CD4-positive, alpha-beta T cell treated with Interleukin-4 for 1 hour (primary cell): ENCODE results near the gene RPL10A.

Source experiments
- DNase-seq, 2 donors: peaks; one replicate each; pipeline ENCODE4 v3.0.0-alpha.2; 2020 to 2022

The RPL10A gene

DNA sequence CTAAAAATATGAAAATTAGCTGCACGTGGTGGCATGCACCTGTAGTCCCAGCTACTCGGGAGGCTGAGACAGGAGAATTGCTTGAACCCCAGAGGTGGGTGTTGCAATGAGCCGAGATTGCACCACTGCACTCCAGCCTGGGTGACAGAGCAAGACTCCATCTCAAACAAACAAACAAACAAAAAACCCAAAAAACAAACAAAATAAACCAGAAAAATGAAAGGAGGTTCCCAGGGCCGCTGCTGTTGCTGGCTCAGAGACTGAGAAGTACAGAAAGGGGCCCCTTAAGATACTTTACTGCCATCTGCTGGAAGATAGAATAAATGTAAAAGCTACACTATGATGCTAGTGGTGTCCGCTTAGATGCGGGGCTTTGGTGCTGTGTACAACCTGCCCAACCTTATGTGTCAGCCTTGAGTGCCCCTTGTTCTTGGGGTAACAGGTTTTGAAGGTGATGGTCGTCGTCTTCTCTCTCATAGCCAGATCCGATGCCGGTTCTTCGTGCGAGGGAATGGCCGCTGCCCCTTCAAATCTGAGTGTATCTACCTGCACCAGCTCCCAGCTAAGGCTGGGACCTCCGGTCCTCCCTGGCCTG, 18.8 kb upstream of the RPL10A start:
- DNase-seq: peak; percentile 39 to 85

DNA sequence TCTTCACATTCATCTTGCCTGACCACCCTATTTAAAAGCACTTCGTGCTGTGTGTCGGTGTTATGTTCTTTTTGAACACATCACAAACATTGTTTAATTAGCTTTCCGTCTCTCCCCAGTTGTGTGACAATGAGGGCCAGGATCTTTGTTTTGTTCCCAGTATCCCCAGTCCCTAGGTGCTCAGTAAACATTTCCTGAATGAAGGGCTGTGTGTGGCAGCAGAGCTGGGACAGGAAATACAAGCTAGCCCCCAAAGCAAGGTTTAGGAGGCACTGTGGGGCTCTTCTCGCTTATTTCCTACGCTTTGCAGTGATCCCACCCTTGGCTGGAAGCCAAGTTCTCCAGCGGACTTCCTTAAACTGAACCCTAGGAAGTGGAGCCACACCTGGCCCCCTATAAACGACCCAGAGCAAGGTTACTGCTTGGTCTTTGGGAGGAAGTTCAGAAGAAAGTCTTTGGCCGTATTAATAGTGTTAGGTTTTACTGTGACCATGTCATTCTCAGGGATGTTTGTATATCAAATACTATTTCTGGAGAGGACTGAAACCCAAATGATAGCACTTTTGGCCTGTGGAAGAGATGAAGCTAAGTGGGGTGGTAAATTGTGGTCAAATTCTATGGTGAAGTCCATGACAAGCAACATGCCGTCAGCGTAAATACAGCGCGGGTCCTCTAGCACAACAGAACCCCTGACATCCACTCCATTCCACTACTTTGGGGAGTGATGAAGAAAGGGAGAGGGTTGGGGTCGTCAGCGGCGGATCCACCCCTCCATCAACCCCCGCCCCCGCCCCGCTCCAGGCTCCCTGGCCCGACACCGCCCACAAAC, 16.6 kb upstream of the RPL10A start:
- DNase-seq: no peak

DNA sequence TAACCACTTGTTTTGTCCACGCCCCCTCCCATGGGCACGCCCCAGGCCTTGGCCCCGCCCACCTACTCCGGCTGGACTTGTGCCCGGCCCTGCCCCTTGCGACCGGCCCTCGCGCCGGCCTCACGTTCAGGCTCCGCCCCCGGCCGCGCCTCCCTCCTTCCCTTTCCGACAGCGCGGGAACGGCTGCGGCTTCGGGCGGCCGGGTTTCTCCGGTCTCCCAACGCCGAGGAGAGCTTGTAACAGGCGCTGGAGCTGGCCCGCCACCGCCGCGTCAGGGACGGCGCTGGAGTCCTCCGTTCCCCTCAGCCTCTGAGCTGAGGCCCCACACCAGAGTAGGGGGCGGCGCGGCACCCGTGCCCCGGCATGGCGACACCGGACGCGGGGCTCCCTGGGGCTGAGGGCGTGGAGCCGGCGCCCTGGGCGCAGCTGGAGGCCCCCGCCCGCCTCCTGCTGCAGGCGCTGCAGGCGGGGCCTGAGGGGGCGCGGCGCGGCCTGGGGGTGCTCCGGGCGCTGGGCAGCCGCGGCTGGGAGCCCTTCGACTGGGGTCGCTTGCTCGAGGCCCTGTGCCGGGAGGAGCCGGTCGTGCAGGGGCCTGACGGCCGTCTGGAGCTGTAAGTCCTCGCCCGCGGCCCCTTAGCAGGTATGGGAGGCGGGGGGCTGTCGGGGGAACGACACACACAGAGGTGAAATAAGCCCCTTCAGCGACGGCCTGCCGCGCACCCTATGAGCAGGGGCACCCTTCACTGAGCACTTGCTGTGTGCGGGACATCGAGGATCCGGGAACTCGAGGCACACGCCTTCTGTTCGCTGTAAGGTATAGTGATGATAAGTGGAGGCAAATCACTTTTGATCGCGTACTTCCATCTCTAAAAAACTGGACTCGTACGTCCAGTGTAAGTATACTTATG, 15.8 kb upstream of the RPL10A start, which contains the start of gene FANCE:
Gene FANCE, plus strand, starts transcription at position 156 of the 908 bp plus-strand sequence. Its CDS starts 208 bp downstream, at position 364.
- DNase-seq: peak; percentile 92 to 95

DNA sequence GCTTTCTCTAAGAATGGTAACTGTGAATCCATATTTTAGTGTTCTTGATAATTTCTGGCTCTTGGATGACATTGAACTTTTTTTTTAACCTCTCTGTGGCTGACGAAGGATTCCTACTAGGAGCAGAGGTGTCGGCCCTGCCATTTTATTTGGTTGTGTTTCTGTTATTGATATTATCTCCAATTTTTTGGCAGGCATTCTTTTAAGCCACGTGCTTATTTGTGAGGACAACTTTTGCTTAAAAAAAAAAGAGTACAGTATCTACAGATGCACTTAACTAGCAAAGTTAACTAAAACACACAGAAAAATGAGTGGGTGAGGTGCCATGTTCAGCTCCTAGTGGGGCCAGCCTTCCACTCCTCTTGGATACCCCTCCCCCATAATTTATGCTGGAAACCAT, 15.0 kb upstream of the RPL10A start:
- no peak for DNase-seq

DNA sequence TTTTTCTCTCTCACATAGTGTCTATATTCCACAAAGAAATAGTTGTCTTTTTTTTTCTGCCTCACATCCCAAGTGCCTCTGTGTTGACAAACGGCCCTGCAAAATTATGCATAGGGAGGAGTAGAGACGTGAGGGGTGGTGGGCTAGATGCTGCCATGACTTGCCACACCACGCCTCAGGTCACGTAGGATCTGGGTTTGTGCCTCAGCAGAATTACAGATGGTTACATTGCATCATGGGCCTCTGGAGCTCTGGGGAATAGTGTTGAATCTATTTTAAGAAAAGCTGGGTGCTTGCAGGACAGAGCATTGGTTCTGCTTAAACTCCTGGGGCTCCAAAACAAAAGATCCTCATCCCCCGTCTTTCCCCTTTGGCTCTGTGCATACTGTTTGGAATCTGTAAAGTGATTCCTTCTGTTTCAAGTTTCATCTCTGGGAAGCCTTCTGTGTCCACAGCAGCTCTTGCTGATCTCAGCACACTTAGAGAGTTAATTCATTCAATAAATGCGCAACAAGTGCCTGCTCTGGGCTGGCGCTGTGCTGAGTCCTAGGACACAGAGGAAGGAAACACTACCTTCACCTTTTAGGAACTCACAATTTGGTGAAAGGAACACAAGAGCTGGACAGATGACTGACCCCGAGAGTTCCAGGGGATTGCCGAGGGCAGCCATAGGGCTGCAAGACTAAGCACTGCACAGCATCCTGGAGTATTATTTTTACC, 13.7 kb upstream of the RPL10A start:
- DNase-seq: no peak

DNA sequence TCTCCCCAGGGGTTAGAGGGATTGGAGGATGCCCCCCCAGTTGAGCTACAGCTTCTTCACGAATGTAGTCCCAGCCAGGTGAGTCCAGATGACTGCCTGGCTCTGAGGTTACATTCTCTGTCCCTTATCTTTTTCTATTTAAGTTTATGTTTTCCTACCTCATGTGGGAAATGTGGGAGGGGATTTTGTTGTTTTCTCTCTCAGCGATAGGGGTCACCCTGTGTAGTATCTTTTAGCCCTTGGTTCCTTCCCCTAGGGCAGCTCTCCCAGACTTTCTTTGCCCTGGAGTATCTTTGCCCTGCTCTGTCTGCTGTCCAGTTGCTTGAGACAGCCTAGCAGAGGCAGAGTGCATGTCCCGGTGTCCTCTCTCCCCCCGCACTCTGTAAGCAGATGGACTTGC, 10.3 kb upstream of the RPL10A start:
- DNase-seq: no peak

DNA sequence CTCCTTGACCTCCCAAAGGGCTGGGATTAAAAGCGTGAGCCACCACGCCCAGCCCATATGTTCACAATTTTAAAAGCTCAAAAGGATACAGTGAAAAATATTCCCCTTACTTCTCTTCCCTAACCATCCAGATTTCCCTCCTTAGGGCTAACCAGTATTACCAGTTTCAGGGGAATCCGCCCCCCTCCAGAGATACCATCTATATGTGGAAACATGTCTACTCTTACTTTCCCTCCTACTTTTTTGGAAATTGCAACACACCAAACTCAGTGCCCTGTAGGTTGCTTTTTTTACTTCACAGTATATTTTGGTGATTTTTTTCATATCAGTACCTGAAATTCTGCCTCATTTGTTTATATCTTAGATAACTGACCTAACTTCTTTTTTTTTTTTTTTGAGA, 6.9 kb upstream of the RPL10A start:
- DNase-seq: no peak

DNA sequence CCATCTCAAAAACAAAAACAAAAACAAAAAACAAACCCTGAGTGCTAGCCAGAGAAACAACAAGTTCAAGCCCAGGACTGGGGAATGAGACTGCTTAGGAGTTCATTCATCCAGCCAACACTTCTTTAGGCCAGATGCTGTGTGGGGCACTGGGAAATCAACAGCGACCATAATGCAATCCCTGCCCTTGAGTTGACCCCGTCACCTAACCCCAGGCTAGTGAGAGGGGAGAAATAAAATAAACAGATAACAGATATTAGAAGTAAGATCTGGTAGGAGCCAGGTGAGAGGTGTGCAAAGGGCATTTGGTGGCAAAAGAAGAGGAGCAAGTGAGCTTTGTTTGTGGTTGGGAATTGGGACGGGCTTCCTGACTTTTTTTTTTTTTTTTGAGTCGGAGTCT, 4.9 kb upstream of the RPL10A start:
- no peak for DNase-seq

DNA sequence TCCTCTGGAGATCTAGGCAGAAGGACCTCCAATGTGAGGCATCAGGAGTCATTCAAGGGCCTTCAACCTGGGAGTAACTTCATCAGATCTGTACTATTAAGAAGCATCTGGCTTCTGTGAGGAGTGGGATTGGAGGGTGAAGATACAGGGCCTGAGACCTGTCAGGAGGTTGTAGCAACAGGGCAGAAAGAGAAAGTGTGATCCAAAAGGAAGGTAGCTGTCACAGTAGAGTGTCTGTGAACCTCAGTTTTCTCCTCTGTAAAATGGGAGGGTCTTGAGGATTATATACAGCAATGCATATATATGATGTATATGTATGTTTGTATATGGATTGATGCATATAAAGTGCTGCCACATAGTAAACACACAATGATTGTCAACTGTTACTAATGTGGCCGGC, 2.6 kb upstream of the RPL10A start:
- no peak for DNase-seq

DNA sequence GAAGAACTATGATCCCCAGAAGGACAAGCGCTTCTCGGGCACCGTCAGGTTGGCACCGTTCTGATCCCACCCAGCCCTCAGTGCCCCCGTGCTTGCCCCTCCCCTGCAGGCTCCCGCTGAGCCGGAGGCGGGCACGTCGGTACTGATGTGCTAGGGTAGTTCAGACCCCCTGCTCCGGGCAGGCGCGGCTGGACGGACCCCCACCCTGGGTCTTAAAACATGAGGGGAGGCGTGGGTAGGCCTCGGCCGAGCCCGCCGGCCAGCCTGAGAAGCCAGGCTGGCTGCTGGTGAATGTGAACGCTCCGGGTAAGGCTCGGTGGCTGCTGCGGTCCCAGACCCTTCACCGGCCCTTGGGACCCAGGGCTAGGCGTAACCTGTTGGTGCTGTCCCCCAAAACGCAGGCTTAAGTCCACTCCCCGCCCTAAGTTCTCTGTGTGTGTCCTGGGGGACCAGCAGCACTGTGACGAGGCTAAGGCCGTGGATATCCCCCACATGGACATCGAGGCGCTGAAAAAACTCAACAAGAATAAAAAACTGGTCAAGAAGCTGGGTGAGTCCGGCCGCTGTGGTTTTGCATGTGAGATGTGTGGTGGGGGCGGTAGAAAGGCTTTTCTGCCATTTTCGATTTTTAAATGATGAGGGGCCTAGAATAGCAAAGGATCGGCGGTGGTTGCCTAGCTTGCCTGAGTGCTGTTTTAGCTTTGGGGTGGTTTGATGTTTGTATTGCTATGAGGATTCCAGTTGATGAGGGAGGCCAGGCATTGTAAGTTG, 964 bp downstream of the RPL10A start:
- no peak for DNase-seq

DNA sequence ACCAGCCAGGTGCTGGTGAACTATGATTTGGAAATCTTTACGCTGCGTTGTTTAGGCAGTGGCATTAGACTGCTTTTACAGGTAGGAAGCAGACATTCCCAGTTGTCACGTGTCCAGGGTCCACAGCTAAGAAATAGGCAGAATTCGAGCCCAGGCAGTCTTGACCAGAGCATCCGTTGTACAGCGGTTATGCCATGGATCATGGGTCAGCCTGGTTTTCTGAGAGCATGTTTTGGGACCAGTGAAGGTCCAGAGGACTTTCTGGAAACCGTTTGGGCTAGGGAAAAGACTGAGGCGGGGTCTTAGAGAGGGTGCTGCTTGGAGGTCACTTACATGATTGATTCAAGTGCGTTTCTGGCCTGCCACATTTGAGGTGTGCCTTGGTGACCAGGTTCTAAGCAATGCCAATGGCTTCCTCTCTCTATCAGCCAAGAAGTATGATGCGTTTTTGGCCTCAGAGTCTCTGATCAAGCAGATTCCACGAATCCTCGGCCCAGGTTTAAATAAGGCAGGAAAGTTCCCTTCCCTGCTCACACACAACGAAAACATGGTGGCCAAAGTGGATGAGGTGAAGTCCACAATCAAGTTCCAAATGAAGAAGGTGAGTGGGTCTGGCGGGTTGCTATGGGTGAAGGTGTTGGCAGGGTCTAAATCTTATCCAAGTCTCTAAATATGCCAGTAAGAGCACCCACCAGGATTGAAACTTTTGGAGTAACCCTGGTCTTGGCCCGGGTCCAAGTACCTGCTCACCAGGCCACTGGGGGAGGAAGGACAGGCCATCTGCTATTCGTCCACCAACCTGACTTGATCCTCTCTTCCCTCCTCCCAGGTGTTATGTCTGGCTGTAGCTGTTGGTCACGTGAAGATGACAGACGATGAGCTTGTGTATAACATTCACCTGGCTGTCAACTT, 1.8 kb downstream of the RPL10A start:
- DNase-seq: peak in 1 of 2 donors; percentile 45

DNA sequence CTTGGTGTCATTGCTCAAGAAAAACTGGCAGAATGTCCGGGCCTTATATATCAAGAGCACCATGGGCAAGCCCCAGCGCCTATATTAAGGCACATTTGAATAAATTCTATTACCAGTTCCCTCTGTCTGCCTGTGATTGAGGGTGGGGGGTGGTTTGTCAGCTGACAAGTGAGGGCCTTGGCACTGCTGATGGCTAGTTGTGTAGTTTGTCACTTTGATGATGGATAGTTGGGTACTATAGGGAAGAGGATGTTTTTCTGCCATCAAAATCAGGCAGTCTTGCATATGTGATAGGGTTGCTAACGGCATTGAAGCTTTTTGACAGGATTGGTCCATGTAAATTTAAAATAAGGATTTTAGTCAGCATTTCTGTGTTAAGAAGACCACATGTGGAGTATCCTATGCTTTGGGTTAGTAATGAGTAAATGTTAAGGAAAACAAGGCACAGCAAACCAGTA, 2.5 kb downstream of the RPL10A start:
- DNase-seq: no peak

DNA sequence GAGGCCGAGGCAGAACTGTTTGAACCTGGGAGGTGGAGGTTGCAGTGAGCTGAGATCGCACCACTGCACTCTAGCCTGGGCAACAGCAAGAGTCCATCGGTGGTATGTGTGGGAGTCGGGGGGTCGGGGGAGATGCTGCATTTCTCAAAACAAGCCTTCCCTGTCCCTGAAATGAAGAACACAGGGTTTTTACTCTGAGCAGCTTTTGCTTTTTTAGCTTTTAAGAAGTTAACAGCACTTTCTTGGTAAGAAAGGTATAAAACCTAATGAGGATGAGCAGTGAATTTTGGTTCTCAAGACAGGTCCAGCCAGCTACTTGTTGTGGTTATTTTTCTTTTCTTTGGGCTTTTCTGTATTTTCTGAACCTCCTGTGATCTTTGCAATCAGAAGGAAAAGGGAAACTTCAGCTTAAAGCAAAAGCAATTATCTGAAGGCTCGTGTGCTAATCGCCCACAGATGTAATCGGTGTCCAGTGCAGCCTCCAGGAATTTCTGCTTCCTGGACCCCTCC, 3.7 kb downstream of the RPL10A start:
- no peak for DNase-seq

DNA sequence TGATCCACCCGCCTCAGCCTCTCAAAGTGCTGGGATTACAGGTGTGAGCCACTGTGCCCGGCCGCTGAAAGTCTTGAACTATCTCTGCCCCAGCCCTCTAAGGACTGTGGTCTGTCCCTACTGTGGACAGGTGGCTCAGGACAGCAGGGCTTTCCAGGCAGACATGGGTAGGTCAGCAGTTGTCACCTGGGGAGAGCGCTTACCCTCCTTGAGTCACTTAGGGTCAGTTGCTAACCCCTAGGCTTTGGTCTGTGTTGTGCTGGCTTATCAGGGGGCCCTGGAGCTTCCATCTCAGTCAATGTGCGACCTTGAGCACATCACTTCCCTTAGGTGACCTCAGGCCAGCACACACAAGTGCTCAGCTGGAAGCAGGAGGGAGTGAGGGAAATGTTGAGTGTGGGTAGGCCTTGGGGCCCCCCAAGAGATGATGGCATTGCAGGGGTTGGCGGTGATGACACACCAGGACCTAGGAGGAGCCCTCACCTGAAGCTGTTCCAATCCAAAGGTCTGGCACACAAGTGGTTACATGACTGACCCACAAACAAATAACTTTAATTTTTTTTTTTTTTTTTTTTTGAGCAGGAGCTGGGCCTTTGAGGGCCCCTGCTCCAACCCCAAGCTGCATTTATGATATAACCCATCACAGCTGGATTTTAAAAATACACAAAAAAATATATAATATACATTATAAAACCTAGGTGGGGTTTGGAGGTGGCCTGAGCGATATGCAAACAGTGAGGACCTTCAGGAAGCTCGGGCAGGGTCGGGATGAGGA, 5.1 kb downstream of the RPL10A start:
- DNase-seq: no peak

DNA sequence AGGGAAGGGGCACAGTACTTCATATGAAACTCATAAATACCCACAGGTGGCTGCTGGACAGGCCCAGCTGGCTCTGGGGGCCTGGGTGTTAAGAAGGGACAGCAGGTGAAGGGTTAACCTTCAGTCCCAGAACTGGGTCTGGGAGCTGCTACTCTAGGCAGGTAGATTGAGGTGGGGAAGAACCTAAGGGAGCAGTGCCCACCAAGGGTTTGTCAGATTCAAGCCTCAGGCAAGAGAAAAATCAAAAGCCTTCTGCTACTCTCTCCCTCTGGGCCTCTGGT, 5.6 kb downstream of the RPL10A start:
- DNase-seq: no peak

DNA sequence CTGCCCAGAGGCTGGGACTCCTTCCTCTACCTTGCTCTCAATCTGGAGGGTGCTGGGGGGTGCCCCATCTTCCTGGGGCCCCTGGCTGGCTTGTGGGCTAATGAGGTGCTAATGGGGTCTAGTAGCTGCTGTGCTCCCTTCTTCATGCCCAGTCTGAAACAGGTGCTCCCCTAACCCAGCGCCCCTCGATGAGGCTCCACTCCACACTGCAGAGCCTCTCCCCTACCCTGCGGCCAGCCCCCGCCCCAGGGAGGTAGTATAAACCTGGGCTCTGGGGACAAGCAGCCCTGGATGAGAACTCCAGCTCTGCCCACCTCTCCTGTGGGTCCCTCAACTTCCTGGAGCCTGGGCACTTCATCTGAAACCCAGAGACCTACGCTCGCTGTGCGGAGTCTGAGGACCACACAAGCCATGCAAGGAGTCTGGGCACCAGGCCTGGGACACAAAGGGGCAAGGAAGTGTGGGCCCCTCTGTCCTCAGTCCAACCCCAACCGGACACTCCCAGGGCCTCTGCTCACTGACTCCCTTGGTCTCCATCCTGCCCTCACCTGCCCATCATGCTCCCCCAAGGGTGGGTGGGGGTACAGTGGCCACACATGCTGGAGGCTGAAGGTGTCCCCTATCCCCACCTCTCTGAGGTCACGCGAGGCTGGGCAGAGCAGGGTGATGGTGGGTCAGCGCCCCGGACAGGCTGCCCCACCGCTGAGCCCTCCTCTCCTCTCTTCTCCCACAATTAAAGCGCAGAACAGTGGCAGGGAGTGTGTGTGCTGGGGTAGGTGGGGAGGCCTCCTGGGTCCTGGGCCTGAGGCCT, 6.1 kb downstream of the RPL10A start:
- DNase-seq: no peak

DNA sequence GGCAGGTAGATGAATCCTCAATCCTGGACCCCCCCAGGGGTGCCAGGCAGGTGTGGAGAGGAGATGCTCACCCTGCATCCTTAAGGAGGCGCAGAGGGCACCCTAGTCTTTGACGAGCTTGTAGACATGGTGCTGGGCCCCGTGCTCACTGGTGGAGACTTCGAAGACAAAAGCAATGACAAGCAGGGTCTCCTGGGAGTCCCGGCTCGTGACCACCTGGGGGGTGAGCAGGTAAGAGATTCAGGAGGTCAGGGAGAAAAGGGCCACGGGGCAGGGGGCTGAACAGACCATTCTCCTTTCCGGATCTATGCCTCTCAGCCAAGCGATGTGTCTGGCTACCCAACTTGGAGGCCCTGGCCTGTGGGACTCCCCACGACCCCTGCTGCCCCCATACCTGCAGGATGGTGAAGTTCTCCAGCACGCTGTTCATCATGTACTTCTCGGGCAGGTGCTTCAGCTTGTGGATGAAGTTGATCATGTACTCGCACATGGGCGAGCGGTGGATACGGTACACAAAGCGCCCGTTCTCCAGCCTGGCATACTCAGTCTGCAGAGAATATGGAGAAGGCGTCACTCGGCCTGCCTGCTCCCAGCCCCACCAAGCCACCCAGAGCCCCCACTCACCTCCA, 6.9 kb downstream of the RPL10A start:
- DNase-seq: no peak

DNA sequence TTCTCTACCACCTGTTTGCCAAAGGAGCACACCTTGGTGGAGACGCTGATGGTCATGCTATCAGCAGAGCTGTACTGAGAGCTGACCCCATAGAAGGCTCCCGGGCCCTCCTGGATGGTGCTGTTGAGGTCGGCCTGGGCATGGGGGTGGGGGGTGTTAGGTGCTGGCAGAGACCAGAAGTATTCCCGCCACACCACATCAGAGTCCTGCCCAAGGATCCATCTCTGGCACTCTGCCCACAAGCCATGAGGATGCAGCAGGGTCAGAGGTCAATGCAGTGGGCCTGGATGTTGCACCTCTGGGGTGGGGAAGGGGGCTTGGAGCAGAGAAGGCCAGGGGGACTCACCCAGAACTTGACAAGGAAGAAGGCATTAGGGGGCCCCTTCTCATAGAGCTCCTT, 7.4 kb downstream of the RPL10A start:
- no peak for DNase-seq

DNA sequence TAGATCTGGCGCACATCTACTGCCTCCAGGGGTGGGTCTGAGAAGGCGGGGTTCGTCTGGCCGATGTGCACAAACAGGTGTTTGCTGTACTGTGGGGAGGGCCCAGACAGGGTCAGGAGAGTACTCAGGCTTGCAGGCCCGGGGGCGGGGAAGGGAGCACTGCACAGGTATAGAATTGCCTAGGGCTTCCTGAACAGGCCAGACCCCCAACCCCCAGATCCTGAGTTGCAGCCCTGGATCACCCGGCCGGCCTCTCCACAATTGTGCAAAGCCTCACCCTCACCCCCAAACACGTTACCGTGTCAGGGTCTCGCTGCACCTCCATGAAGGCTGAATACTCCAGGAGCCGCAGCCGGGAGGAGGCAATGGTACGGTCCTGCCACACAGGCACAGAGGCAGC, 7.8 kb downstream of the RPL10A start:
- DNase-seq: no peak
